SKM-1 (cell line): ENCODE results near the gene BLOC1S5.

Experiments
- DNase-seq: peaks from one replicate; lab custom pipeline; 2025; ENCODE audit not compliant: unreplicated experiment; lab: John Stamatoyannopoulos, UW

Gene BLOC1S5

DNA sequence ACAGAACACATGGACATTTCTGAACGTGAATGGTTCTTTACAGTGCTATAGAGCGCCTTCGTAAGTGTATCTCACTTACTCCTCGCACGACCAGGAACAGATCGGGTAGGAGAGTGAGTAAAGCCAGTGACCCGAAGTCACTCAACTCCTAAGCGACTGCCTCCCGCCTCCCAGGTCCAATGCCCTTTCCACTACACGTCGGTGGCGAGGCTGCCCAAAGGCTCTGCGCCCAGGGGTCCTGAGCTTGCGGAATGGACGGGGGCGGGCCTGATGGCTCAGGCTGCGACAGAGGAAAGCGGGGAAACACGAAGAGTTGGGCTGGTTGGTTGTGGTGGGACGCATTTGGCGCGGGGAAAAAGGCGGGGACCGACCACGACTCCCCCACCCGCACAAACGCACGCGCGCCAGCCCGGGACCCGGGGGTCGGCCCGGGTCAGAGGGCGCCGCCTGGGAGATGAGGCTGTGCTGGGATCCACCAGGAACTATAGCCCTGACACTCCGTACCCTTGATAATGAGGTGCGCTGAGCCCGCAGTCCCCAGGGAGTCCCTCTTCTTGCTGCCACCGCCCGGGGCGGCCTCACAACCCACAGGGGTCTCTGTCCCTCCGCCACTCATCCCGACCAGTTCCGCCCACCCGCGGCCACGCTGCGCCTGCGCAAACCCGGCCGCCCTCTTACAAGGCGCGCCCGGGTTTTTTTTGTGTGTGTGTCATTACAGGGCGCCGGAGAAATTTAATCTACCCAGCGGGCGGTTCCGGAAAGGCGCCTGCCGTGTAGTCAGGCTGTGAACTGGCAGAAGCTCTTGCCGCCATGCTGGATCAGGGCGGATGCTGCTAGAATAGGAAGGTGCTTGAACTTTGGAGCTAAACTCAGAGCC lies at the start of gene BLOC1S5:
Gene BLOC1S5, minus strand, starts transcription at position 629 of the 877 bp plus-strand sequence. Its CDS starts 13 bp downstream, at position 616.
- peak; percentile 73 for DNase-seq

- no peak for DNase-seq
These were observed 49.0 kb upstream of the BLOC1S5 start for GRCh38 chr6:8113131-8113654.

DNA sequence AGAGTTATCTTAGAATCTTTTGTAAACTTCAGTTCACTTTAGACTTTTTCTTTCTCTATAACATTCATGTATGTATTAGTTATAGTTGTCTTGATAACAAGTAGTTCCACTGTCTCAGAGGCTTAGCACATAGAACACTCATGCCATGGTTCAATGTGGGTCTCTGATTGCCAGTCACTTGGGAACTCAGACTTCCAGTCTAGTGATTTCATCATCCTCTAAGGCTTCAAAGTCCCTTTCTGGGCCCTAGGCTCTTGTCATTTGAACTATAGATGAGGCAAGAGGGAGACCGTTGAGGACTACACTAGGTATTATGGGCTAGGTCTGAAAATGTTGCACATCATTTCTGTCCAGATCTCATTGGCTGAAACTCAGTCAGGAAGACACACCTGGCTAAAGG lies 46.5 kb upstream of the BLOC1S5 start:
- no peak for DNase-seq

DNA sequence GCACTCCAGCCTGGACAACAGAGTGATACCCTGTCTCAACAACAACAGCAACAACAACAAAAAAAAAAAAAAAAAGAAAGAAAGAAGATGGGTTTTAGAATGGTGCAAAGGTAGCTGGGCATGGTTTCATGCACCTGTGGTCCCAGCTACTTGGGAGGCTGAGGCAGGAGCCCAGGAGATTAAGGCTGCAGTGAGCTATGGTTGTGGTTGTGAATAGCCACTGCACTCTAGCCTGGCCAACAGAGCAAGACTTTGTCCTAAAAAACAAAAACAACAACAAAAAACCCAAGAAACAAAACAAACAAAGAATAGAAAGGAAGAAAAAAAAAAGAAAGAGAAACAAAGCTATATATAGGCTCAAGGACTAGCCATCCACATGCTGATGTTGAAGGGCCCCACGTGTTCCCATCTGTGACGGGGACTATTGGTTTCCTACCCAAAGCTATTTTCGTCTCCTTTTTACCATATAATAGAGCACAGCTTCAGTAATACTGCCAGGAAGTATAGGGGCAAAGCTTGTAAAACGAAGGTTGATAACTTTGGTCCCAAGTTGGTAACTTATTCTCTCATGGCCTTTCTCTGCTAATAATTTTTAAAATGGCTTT lies 46.0 kb upstream of the BLOC1S5 start:
- DNase-seq = no peak

- DNase-seq = no peak
These were observed 44.8 kb upstream of the BLOC1S5 start for GRCh38 chr6:8108759-8109539.

GRCh38 chr6:8108031-8108660 lies 44.0 kb upstream of the BLOC1S5 start:
- no peak for DNase-seq

DNA sequence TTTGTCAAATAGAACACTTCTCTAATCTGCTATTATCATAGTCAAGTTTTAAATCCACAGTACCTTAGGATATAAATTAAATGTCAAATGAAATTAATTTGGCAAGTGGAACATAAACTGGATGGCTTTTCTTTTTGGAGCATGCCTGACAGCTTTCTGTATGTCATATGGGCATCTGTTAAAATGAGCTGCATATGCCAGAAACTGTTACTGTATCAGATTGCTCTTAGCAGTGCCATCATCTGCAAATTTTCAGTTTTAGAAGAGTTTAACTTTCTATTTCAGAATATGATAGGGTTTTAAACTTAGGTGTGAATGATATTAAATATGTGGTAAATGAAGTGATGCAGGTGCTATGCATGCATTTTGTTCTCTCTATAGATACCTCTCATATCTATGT lies 41.6 kb upstream of the BLOC1S5 start:
- no peak for DNase-seq

DNA sequence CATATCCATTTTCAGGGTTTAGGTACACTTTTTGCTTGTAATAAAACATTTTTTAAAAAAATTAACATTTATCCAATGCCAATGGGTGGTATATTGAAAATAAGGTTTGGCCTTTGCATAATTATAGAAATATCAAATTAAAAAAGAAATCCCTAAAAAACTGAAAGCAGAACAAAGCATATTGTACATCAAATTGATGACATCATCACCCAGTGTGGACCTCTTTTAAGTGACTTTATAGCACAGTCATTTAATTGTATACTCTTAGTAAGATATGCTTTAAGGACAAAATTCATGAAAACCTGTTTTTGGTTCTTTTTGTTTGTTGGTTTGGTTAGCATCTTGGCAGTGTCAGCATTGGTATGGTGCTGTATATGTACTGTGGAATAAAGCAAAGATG lies 39.5 kb upstream of the BLOC1S5 start:
- DNase-seq = no peak

DNA sequence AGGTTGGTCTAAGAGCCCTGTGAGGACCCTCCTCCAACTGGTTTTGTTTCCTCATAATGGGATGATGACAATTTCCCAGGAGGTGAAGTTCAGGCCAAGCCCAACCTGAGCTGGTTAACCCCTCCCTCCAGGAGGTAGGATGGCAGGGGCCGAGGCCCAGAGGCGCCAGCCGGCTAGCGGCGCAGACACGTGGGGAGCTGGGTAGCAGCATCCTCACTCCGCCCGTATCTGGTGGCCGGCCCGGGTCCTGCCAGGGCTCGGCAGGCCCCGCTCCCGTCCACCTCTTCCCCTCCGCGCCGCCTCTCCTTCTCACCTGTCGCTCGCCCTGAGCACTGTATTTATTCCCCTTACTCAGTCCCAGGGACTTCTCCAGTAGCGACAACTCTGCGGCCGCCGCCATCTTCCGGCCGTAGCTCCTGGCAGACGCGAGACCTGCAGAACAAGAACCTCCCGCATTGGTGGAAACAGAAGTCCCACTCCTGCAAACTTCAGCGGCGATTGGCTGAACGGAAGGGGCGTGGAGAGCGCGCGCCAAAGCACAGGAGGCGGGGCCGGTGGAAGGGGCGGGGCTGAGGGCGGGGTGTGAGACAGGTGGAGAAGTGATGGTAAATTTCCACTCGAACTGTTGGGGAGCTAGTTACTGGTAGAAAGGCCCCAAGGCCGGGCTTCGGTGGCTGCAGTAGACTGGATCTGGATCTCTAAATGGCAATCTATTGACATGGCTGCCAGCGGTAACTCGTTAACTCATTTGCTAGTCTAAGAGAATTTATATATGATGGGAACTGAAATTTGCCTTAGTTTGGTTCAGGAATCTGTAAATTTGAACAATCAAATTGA lies 38.2 kb upstream of the BLOC1S5 start, which contains the start of gene EEF1E1:
Gene EEF1E1, minus strand, starts transcription at position 427 of the 837 bp plus-strand sequence. Its CDS starts 27 bp downstream, at position 400.
- peak; percentile 89 for DNase-seq

- no peak for DNase-seq
These were observed 36.1 kb upstream of the BLOC1S5 start for GRCh38 chr6:8100159-8100854.

DNA sequence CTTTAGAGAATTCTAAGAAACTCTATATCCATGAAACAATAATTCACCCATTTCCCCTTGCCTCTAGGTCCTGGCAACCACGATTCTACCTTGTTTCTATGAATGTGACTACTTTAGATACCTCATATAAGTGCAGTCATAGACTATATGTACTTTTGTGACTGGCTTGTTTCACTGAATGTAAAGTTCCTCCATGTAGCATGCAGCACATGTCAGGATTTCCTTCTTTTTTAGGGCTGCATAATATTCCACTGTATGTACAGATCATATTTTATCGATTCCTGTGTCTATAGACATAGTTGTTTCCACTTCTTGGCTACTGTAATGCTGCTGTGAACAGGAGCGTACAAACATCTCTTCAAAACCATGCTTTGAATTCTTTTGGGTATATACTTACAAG lies 26.5 kb upstream of the BLOC1S5 start:
- no peak for DNase-seq

GRCh38 chr6:8088886-8089285 lies 24.7 kb upstream of the BLOC1S5 start:
- DNase-seq = no peak

GRCh38 chr6:8087870-8088754 lies 23.9 kb upstream of the BLOC1S5 start:
- DNase-seq = no peak

DNA sequence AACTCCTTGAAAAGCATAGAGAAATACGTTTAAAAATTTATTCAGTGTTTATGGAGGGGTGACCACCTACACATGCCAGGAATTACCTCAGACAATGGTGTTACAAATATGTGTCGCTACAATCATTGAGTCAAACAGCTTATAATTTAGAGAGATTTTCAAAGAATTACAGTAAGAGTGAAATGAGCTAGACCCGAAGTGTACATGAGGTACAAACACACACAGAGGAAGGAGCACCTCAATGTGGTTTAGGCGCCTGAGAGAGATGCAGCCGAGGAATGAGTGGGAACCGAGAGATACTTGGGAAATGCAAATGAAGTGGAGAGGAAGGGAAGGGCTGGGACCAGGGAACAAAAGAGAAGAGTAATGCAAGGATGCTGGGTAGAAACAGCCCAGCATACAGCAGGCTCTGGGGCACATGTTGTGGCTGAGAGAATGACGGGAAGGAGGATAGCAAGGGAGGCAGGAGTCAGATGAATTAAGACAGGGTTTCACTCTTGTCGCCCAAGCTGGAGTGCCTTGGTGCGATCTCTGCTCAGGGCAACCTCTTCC lies 22.6 kb upstream of the BLOC1S5 start:
- DNase-seq = no peak

DNA sequence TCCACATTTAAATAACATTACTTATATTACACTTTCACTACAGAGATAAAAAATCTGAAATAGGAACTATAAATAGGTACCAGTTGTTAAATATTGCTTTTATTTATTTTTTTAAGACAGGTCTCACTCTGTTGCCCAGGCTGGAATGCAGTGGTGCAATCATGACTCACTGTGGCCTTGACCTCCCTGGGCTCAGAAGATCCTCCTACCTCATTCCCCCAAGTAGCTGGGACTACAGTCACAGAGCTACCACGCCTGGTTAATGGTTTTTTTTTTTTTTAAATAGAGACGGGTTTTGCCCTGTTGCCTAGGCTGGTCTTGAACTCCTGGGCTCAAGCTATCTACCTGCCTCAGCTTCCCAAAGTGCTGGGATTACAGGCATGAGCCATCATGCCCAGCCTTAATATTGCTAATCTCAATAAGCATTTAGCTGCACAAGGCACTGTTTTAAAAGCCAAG lies 20.9 kb upstream of the BLOC1S5 start:
- peak; percentile 3 for DNase-seq

- DNase-seq = no peak
These were observed 20.4 kb upstream of the BLOC1S5 start for GRCh38 chr6:8084586-8084985.

DNA sequence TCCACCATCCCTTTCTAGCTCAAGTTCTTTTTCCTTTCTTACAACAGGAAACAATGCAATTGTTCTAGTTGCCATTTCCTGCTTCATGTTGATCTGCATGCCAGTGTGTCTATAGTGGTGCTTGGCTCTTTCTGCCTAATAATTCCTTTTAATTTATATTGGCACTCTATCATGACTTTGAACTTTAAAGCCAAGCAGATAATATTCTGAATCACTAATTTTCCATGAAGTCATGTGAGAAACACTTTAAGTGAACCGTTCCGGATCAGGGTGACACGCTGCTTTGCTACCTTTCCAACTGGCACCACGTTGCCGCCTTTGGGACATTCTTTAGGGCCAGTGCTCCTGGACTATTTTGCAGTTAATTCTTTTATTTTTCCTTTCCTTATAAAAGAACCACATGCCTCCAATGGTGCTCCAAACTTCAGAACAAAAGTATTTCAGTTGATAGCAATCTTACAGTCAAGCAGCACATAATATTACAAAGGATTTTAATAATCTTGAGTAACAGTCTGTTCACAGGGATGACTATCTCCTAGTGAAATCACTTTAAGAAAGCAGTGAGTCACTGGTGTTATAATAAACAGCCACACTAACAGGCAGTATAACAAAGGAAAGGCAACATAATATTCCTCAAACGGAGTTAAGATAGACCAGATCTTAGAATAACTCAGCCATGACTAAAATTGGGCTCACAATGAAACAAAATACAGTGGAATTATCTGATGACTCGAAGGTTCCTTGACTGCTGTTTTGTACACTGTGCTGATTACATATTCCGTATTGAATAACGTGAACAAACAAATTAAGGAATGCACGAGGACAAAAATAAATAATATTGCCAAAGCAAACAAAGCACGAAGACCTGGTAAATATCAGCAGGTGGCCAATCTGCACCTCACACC lies 19.0 kb upstream of the BLOC1S5 start:
- no peak for DNase-seq
